ENCODE results near the gene MEA1. TPM values are rescaled to one million over a fixed set of nuclear protein-coding genes. Genes with fewer than 3 reads are reported as not detected.

MEA1 gene
- total and polyA plus RNA-seq, 10 of the 15 experiments (the other 5 are each of a cell fraction or from before 2014, with no cell fraction given): 59.1 to 148 (median 96.4) TPM

DNA sequence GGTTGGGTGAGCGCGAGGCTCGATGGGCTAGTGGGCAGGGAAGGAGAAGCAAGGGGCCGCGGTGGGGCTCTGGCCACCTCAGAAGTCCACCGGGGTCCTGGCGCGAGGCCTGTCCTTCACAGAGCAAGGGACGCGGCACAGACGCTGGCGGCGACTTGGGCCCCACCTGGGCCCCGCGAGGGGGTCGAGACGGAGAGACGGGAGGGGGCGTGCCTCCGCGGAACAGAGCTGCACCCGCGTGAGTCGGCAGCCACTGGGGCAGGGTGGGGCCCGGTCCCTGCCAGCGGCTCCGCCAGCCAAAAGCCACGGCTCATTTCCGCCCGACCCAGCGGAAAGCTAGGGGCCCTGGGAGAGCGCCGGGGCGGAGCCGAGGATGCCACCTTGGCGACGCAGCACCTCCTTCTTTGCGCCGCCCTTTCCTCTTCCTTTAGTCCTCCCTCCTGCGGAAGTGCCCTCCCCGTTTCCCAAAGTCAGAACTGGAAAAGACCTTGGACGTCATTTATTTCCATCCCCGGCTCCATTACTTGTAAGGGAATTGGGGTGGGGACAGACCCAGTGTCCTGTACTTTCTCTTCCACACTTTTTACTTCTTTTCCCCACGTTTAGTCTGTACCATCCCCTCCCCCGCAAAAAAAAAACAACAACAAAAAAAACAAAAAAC lies 39.9 kb upstream of the MEA1 start, which contains the start of gene CUL7 (continued):
- TF ChIP-seq FOXM1 (IDR thresholded peaks at IDR 0.05; ENCODE audit: low read depth, low read length): 0 out of 2 replicates have a peak, but pooled peaks have one; percentile 50
- TF ChIP-seq ZZZ3 (IDR thresholded peaks at IDR 0.05; ENCODE audit: control insufficient read depth, insufficient read length, low read depth): no peak
- TF ChIP-seq IKZF2 (IDR thresholded peaks at IDR 0.05): peak; percentile 87 to 90
- TF ChIP-seq ASH2L (IDR thresholded peaks at IDR 0.05; ENCODE audit: borderline replicate concordance, low read depth): 0 out of 2 replicates have a peak, but pooled peaks have one; percentile 28
- TF ChIP-seq EGR1 (IDR thresholded peaks at IDR 0.05; ENCODE audit: borderline replicate concordance in 1 of 2, low read depth in 2 of 2, low read length in 2 of 2): peak in 1 of 2 experiments; percentile 33; a peak in 1 of 3 replicates
- peak; percentile 88 for TF ChIP-seq PML (IDR thresholded peaks at IDR 0.05; ENCODE audit: low read length)
- TF ChIP-seq BACH1 (IDR thresholded peaks at IDR 0.05; ENCODE audit: borderline replicate concordance): peak; percentile 94
- TF ChIP-seq ETV6 (conservative IDR thresholded peaks at IDR 0.05 in 1 of 2, IDR thresholded peaks at IDR 0.05 in 1 of 2; ENCODE audit: borderline replicate concordance in 1 of 2, low read depth in 1 of 2): peak in 1 of 2 experiments; percentile 77; a peak in 2 of 4 replicates
- peak; percentile 72; the same call in 1 of the 3 replicates for TF ChIP-seq POU2F2 (IDR thresholded peaks at IDR 0.05; ENCODE audit: borderline replicate concordance, low read depth, low read length)
- TF ChIP-seq, protein P1, sequence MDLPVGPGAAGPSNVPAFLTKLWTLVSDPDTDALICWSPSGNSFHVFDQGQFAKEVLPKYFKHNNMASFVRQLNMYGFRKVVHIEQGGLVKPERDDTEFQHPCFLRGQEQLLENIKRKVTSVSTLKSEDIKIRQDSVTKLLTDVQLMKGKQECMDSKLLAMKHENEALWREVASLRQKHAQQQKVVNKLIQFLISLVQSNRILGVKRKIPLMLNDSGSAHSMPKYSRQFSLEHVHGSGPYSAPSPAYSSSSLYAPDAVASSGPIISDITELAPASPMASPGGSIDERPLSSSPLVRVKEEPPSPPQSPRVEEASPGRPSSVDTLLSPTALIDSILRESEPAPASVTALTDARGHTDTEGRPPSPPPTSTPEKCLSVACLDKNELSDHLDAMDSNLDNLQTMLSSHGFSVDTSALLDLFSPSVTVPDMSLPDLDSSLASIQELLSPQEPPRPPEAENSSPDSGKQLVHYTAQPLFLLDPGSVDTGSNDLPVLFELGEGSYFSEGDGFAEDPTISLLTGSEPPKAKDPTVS (IDR thresholded peaks at IDR 0.05; ENCODE audit: low read depth, low read length): no peak
- TF ChIP-seq CBX5 (IDR thresholded peaks at IDR 0.05; ENCODE audit: low read depth): no peak
- TF ChIP-seq SMAD5 (IDR thresholded peaks at IDR 0.05; ENCODE audit: low read depth): peak; percentile 89
- no peak for TF ChIP-seq ZSCAN29 (IDR thresholded peaks at IDR 0.05)
- TF ChIP-seq NFIC (IDR thresholded peaks at IDR 0.05; ENCODE audit: low read depth, low read length): no peak
- TF ChIP-seq, protein P2, sequence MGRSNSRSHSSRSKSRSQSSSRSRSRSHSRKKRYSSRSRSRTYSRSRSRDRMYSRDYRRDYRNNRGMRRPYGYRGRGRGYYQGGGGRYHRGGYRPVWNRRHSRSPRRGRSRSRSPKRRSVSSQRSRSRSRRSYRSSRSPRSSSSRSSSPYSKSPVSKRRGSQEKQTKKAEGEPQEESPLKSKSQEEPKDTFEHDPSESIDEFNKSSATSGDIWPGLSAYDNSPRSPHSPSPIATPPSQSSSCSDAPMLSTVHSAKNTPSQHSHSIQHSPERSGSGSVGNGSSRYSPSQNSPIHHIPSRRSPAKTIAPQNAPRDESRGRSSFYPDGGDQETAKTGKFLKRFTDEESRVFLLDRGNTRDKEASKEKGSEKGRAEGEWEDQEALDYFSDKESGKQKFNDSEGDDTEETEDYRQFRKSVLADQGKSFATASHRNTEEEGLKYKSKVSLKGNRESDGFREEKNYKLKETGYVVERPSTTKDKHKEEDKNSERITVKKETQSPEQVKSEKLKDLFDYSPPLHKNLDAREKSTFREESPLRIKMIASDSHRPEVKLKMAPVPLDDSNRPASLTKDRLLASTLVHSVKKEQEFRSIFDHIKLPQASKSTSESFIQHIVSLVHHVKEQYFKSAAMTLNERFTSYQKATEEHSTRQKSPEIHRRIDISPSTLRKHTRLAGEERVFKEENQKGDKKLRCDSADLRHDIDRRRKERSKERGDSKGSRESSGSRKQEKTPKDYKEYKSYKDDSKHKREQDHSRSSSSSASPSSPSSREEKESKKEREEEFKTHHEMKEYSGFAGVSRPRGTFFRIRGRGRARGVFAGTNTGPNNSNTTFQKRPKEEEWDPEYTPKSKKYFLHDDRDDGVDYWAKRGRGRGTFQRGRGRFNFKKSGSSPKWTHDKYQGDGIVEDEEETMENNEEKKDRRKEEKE (IDR thresholded peaks at IDR 0.05): no peak
- TF ChIP-seq EP300 (IDR thresholded peaks at IDR 0.05; ENCODE audit: borderline replicate concordance in 1 of 2, control insufficient read depth in 1 of 2, low read depth in 2 of 2, low read length in 2 of 2): 0 out of 4 replicates have a peak, but pooled peaks of 1 of the 2 experiments have one; percentile 15
- peak; percentile 69 for TF ChIP-seq SPI1 (IDR thresholded peaks at IDR 0.05; ENCODE audit: borderline replicate concordance, insufficient read depth, low read depth, low read length)
- TF ChIP-seq NR2C1 (IDR thresholded peaks at IDR 0.05): no peak
- TF ChIP-seq, protein P3, sequence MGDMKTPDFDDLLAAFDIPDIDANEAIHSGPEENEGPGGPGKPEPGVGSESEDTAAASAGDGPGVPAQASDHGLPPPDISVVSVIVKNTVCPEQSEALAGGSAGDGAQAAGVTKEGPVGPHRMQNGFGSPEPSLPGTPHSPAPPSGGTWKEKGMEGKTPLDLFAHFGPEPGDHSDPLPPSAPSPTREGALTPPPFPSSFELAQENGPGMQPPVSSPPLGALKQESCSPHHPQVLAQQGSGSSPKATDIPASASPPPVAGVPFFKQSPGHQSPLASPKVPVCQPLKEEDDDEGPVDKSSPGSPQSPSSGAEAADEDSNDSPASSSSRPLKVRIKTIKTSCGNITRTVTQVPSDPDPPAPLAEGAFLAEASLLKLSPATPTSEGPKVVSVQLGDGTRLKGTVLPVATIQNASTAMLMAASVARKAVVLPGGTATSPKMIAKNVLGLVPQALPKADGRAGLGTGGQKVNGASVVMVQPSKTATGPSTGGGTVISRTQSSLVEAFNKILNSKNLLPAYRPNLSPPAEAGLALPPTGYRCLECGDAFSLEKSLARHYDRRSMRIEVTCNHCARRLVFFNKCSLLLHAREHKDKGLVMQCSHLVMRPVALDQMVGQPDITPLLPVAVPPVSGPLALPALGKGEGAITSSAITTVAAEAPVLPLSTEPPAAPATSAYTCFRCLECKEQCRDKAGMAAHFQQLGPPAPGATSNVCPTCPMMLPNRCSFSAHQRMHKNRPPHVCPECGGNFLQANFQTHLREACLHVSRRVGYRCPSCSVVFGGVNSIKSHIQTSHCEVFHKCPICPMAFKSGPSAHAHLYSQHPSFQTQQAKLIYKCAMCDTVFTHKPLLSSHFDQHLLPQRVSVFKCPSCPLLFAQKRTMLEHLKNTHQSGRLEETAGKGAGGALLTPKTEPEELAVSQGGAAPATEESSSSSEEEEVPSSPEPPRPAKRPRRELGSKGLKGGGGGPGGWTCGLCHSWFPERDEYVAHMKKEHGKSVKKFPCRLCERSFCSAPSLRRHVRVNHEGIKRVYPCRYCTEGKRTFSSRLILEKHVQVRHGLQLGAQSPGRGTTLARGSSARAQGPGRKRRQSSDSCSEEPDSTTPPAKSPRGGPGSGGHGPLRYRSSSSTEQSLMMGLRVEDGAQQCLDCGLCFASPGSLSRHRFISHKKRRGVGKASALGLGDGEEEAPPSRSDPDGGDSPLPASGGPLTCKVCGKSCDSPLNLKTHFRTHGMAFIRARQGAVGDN (IDR thresholded peaks at IDR 0.05): peak; percentile 74
- peak; percentile 54; the same call in 1 of the 2 replicates for TF ChIP-seq TCF12 (IDR thresholded peaks at IDR 0.05; ENCODE audit: low read depth, low read length)
- TF ChIP-seq NFXL1 (IDR thresholded peaks at IDR 0.05; ENCODE audit: borderline replicate concordance): no peak
